Central memory CD4-positive, alpha-beta T cell (primary cell): ENCODE data around the gene SLC7A7.
"Not testable (repeated sequence)": the region's sequence is repeated elsewhere in the genome, so short reads cannot be mapped to it uniquely, and the experiment has no call there.

Experiments
- DNase-seq: peaks from one replicate; pipeline ENCODE4 v3.0.0; 2022
- total RNA-seq, 3 experiments: gene quantifications; one replicate each; lab custom pipeline; 2026; lab: John Stamatoyannopoulos, UW

SLC7A7 gene
- 0 to 0.39 (median 0.18) reads per million in 3 experiments for total RNA-seq

DNA sequence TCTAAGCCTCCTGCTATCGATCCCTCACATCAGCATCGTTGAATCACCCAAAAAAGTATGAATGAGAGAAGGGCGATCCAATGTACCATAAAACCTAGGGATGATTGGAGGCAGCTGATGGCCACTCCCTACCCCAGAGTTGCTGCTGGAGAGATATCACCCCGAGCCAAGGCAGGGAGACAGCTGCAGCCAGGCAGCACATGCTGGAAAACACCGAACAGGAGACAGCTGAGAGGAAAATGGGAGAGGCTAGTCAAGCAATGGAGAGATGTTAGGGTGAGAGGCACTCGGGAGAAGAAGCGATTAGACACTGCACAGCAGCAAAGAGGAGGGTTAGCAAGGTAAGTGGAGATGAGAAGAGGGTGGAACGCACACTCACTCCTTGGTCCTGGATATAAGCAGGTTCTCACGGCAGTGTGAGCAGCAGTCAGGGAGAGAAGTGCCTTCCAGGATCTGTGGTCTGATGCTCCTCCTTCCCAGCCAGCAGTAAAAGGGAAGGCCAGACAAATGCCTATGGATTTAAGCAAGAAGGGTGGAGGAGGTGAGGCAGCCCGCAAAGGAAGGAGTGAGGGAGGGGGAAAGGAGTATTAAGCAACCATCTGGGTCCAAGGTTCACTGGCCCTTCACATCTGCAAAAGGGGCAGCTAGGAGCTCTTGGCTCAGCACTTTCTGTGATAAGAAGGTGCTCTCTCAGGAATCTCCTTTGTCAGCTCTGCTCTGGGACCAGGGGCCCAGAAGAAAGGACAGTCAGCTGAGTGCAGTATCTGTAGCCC lies at the start of gene SLC7A7:
TSS of gene SLC7A7 (minus strand) at position 495 of the 773 bp plus-strand sequence. CDS start 2,037 bp downstream, outside the sequence.
- DNase-seq: no peak

DNA sequence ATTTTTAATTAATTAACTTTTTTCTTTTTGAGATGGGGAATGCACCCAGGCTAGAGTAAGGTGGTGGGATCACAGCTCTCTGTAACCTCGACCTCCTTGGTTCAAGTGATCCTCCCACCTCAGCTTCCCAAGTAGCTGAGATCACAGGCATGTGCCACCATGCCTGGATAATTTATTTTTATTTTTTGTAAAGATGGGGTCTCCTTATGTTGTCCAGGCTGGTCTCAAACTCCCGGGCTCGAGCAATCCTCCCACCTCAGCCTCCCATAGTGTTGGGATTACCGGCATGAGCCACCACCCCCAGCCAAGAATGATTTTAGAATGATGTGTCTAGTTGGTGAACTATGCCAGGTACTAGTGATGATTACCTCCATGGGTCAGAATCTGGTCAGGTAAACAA lies 49.7 kb upstream of the SLC7A7 start:
- DNase-seq: no peak

DNA sequence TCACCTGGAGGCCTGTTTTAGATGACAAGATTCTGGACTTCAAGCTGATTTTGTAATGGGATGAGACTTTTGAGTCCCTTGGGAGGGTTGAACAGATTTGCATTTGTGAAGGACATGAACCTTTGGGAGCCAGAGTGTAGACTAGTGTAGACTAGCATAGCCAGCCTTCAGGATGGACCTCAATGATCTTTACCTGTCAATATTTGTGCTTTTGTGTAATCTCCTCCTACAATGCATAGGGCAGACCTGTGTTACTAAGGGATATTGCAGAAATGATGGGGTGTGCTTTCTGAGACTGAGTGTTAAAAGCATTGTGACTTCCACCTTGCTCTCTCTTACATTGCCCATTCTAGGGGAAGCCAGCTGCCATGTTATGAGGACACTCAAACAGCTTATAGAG lies 46.4 kb upstream of the SLC7A7 start:
- no peak for DNase-seq

DNA sequence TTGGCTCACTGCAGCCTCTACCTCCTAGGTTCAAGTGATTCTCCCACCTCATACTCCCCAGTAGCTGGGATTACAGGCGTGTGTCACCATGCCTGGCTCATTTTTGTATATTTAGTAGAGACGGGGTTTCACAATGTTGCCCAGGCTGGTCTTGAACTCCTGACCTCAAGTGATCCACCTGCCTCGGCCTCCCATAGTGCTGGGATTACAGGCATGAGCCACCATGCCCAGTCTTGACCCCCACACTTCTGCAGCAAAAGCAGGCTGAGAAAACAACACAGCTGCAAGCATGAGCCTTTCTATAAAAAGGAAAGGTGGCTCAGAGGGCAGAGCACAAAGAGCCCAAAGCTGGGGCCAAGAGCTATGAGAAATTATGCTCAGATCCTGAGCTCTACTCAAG lies 45.1 kb upstream of the SLC7A7 start:
- DNase-seq: not testable (repeated sequence)

DNA sequence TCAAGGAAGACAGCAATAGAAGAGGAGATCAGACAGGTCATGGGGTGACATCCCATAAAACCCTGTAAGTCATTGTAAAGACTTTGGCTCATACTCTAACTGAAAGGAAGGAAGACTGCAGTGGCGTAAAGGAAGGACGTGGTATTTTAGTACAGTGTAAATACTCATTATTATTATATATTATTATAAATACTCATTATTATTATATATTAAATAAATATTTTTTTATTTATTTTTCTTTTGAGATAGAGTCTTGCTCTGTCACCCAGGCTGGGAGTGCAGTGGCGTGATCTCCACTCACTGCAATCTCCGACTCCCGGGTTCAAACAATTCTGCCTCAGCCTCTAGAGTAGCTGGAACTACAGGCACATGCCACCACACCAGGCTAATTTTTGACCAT lies 41.2 kb upstream of the SLC7A7 start:
- no peak for DNase-seq

DNA sequence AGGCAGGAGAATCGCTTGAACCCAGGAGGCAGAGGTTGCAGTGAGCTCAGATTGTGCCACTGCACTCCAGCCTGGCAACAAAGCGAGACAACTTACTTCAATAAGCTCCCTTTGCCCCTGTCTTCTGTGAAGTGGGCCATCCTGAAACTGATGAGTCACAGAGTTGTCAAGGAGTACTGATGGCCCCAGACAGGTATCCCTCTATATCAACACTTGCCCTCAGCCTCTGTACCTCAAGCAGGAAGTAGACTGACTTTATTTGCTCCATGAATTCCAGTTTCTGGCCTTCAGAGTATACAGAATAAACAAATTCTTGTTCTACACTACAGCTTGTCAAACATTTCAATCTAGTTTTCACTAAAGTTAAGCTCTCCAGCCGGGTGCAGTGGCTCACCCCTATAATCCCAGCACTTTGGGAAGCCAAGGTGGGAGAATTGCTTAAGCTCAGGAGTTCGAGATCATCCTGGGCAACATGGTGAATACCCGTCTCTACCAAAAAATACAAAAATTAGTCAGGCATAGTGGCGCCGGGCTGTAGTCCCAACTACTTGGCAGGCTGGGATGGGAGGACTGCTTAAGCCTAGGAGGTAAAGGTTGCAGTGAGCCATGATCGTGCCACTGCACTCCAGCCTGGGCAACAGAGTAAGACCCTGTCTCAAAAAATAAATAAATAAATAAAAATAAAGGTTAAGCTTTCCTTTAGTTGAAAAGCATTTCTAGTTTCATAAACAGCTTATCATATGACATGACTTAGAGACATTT lies 39.9 kb upstream of the SLC7A7 start:
- DNase-seq: no peak

DNA sequence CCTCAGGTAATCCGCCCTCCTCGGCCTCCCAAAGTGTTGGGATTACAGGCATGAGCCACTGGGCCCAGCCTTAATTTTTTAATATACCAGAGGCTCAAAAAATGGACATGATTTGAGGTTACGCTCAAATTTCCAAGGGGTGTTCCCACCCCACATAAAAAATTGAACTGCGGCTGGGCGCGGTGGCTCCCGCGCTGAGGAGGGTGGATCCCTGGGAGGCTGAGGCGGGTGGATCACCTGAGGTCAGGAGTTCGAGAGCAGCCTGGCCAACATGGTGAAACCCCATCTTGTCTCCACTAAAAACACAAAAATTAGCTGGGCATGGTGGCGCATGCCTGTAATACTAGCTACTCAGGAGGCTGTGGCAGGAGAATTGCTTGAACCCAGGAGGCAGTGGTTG lies 39.1 kb upstream of the SLC7A7 start:
- DNase-seq: not testable (repeated sequence)

DNA sequence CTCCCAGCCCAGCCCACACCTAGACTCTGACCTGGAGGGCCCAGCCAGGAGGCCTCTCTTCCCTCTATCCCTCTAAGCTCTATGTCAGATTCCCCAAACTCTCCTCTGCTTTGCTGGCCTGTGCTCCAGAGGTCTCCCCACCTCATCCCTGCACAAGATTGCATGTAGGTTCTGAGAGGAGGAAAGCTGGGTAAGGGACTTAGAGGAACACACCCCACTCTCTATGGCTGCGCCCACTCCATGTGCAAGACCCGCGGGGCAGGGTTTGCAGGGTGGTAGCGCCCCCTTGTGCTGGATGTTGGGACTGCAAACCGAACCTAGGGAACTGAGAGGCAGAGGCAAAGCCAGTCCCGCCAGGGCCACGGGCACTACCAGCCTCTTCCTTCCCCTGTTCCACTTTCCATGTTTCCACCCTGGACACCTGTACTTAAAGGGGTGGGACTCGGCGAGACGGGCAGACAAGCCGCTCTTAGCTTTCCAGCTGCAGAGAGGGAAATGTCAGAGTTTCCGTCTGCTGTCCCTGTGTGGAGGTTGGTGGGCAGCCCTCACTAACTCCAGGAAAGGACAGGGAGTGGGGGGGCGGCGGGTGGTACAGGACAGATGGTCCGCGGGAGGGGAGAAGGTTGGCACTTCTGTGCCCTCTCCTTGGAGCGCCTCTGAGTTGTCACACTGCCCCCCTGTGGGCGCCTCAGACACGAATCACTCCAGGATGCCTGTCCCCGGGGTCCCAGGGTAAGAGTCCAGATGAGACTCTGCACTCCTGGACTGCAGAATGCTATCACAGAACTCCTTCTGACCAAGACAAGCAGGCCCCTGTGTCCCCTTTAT lies 37.9 kb upstream of the SLC7A7 start:
- peak; percentile 78 for DNase-seq

DNA sequence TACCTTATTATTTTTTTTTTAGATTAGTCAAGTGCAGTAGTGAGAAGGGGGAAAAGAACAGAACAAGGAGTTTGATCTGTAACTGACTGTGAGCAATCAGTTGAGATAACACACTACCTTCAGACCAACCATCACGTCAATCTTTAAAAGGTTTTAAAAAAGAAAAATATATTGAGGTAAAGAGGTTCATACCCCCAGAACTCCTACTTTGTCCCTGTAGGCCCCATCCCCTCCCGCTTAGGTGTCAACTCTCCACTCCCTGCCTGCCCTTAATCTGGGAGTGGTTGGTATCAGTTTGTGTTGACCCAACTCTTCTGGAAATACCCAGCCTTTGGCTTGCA lies 37.3 kb upstream of the SLC7A7 start:
- DNase-seq: no peak

DNA sequence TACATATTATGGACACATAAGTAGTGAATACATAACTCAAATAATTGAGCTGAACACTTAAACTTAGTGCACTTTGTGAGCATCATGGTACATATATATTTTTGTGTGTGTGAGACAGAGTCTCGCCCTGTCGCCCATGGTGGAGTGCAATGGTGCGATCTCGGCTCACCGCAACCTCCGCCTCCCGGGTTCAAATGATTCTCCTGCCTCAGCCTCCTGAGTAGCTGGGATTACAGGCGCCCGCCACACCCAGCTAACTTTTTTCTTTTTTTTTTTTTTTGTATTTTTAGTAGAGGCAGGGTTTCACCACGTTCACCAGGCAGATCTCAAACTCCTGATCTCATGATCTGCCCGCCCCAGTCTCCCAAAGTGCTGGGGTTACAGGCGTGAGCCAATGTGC lies 36.9 kb upstream of the SLC7A7 start:
- not testable (repeated sequence) for DNase-seq

DNA sequence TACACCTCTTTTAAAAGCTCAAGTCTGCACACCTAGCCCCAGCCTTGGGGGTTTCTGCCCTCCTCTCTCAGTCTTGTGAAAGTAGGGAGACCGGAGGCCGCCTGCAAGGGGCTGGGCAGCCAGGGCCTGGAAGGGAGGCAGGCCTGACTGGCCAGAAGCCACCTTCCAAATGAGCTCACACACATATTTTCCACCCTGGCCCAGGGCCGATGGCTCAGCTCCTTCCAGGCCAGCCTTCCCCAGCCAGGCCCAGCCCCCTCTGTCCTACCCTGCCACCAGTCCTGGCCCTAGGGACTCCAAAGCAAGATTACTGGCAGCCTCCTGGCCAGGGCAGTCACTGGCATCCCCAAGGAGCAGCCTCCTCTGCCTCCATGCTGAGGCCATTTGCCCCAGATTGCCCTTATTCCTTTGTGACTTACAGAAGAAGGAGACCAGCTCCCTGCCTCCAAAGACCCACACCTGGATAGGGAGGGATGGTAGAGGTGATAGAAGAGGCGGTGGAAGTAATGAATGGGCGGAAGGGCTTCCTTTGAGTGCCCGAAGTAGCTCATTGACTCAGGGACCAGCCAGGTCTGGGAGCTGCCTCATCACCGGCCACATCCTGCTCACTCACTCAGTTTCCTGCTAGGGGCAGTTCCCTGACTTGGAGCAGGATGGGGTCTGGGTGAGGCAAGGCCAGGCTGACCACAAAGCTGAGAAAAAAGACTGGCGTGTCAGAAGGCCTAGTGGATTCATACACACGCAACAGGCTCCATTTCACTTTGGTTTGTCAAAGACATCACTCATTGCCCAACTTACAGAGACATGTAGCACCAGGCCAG lies 35.9 kb upstream of the SLC7A7 start:
- no peak for DNase-seq

DNA sequence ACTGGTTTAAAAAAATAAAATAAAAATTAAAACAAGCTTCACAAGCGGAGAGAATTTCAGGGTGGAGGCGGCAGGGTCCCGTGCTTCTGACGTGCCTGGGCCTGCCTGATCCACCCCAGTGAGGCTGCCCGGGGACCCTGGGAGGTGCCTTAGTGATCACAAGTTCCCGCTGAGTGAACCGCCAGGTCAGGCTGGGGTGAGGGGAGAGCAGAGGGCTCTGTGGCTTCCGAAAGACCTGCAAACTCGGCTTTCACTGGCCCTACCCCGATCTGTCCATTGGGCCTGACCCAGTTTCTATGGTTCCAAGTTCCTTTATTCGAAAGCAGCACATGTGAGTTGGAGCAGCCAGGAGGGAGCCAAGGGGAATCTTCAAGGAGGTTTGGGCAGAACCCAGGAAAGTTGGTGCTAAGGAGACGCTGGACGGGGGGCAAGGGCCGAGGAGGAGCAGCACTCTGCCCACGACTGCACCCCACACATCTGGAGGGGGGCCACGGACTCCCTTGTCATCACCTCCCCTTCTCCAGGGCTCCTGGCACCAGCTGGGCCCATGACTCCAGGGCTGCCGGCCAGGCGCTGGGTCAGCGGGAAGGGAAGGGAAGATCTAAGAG lies 34.1 kb upstream of the SLC7A7 start:
- no peak for DNase-seq

DNA sequence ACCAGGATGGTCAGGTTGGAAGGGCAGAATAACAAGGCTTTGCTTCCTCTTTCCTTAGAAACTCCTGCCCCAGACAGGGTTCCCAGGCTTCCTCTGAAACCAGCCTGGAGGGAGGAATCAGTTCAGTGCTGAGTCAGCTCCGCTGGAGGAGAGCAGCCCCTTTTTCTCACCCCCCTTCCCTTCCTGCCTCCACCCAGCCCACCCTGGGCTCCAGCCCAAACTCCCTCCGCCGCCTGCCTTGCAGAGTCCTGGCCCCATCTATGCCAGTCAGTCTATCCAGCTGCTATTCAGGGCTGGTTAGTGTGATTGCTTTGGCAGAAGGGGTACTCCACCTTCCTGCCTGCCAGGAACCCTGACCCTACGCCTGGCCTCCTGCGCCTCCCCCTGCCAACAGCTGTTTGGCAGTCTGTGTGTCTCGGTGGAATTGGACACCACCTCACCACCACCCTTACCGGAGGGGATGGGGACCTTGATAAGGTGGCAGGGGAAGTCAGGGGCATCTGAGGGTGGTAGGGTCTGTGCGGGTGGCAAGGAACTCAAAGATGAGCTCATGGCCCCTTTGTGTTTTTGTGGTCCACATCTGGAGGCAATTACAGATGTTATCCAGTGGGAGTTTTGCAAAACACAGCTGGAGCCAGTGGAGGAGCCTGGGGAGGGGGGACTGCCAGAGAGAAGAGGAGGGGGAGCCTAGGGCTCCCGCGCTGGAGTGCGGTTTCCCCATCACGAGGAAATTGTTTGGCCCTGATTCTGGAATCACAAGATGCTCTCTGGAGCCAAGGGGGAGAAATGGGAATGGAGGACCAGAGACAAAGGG lies 33.3 kb upstream of the SLC7A7 start:
- DNase-seq: no peak

DNA sequence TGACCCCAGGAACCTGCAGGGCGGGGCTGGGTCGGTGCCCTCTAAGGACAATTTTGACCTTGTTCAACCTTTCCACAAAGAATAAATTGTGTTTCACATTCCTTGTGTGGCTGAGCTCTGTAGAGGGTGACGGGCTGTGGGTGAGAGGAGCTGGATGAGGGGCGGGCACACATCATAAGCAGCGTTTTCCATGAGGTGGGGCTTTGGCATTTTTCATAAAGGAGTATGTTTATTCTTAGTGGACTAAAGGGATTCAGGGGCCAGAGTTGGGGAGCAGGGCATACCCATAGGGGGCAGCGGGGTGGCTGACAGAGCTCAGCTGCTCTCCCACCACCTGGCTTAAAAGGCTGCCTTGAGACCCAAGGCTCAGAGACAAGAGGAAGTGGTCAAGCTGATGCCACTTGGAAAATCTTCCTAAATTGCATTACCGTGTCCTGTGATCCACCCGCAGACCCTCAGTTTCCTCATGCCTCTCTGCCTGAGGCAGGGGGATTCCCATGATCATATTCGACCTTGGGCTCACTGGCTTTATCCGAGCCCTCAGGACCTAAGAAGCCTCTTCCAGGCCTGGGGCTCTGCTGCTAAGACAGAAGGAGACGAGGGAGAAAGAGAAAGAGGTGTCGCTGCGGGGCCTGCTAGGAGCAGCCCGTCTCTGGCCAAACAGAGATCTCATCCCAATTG lies 32.6 kb upstream of the SLC7A7 start:
- DNase-seq: no peak

DNA sequence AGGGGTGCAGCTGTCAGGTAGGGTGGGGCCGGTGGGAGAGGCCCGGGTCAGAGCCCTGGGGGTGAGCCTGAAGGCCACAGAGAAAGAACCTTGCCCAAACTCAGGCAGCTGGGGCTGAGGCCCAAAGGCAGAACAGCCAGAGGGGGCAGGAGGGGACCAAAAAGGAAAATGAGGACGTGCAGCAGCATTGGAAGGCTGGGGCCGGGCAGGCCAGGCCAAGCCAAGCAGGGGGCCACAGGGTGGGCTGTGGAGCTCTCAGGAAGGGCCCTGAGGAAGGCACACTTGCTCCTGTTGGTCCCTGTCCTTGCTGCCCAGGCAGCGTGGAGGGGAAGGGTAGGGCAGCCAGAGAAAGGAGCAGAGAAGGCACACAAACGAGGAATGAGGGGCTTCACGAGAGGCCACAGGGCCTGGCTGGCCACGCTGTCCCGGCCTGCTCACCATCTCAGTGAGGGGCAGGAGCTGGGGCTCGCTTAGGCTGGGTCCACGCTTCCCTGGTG lies 31.6 kb upstream of the SLC7A7 start:
- no peak for DNase-seq

DNA sequence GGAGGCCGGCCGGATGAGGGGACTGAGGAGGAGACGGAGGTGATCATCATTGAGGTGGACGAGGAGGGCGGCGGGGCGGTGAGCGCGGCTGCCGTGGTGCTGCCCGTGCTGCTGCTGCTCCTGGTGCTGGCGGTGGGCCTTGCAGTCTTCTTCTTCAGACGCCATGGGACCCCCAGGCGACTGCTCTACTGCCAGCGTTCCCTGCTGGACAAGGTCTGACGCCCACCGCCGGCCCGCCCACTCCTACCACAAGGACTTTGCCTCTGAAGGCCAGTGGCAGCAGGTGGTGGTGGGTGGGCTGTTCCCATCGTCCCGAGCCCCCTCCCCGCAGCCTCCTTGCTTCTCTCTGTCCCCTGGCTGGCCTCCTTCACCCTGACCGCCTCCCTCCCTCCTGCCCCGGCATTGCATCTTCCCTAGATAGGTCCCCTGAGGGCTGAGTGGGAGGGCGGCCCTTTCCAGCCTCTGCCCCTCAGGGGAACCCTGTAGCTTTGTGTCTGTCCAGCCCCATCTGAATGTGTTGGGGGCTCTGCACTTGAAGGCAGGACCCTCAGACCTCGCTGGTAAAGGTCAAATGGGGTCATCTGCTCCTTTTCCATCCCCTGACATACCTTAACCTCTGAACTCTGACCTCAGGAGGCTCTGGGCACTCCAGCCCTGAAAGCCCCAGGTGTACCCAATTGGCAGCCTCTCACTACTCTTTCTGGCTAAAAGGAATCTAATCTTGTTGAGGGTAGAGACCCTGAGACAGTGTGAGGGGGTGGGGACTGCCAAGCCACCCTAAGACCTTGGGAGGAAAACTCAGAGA lies 30.8 kb upstream of the SLC7A7 start:
- no peak for DNase-seq

DNA sequence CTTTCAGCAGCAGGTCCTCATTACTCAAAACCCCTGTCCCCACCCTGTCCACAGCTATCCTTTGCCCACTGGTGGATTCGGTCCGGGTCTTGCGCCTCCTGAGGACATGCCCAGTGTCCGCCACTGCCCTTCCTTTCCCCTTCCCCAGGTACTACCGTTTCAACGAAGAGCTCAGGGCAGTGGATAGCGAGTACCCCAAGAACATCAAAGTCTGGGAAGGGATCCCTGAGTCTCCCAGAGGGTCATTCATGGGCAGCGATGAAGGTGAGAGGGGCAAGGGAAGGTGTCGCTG lies 29.8 kb upstream of the SLC7A7 start:
- no peak for DNase-seq

DNA sequence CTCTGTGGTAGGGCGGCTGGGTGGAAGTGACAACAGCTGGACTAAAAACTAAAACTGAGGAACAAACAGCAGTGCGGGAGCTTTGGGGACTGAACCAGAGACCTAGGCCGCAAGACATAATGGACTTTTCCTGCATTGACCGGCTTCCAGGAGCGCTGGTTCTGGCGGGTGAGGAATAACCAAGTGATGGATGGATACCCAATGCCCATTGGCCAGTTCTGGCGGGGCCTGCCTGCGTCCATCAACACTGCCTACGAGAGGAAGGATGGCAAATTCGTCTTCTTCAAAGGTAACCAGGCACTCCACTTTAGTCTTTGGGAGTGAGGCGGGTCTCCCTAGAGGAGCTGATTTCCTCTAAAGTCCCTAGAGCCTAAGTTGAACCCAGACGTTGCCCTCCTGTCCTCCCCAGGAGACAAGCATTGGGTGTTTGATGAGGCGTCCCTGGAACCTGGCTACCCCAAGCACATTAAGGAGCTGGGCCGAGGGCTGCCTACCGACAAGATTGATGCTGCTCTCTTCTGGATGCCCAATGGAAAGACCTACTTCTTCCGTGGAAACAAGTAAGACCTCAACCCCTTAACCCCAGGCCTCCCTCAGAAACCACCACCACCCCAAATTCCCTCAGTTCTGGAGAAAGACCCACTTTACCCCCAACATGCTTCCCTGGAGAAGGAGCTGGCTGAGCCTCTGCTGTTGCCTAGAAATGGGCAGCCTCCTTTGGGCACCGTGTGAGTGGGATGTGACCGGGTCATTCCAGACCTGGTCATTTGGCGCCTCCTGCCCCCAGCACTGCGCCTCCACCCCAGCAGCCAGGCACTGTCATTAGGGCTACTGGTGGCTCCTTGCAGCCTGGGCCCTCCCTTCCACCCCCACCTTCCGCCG lies 29.2 kb upstream of the SLC7A7 start:
- DNase-seq: no peak
